Tibial artery (tissue), 4 donors: Measurements from ENCODE around the gene HIP1.
"Not testable (repeated sequence)": the region's sequence is repeated elsewhere in the genome, so short reads cannot be mapped to it uniquely, and the experiment has no call there.

Experiments
- DNase-seq, 2 donors: peaks; one replicate each; pipeline ENCODE4 v3.0.0-alpha.2; 2019
- H3K27ac ChIP-seq, 2 donors: fragments of 200-600 bp; sonication (generic) in 1 of 2; 1 replicate in 1 of 2; 2 replicates in 1 of 2; pipeline ENCODE4 v1.5.1; 2018 to 2019; ENCODE audit warnings: mild to moderate bottlenecking in 1 of 2
- H3K27me3 ChIP-seq, 2 donors: fragments of 200-600 bp; sonication (generic) in 1 of 2; one replicate each; pipeline versions ENCODE4 v1.5.1 to v1.6.0; 2016 to 2019
- H3K36me3 ChIP-seq, 3 donors: fragments of 200-600 bp; sonication (generic) in 2 of 3; one replicate each; pipeline ENCODE4 v1.5.1; 2016 to 2019; ENCODE audit warnings: mild to moderate bottlenecking in 2 of 3
- H3K4me1 ChIP-seq, 4 donors: fragments of 200-600 bp; sonication (generic) in 2 of 4; 1 replicate in 3 of 4; 2 replicates in 1 of 4; pipeline ENCODE4 v1.5.1; 2016 to 2019
- H3K4me3 ChIP-seq, 2 donors: fragments of 200-600 bp; sonication (generic) in 1 of 2; 1 replicate in 1 of 2; 2 replicates in 1 of 2; pipeline ENCODE4 v1.5.1; 2018 to 2019; ENCODE audit warnings: mild to moderate bottlenecking in 2 of 2
- H3K9me3 ChIP-seq, 3 donors: fragments of 200-600 bp; sonication (generic) in 1 of 3; one replicate each; pipeline ENCODE4 v1.5.1; 2016 to 2019
- CTCF ChIP-seq, 2 experiments: fragments of 200-600 bp in 1 of 2; fragments of 450-650 bp in 1 of 2; IDR thresholded peaks; one replicate each; pipeline ENCODE4 v1.5.1; 2017 to 2019; ENCODE audit warnings: antibody characterized with exemption in 2 of 2, mild to moderate bottlenecking in 1 of 2, moderate library complexity in 1 of 2
- intact Hi-C: fragments of 100-400 bp; cut with DNase I; formaldehyde crosslinking; loops from one replicate; pipeline ENCODE4 v1.15.0; 2023; ENCODE audit warnings: low total_unique reads

The HIP1 gene

GRCh38 chr7:75571209-75571608 is 167.5 kb downstream of the HIP1 start:
- H3K4me1 ChIP-seq: no peaks in the 10 kb centered on the region
- no peak for TF ChIP-seq CTCF (IDR thresholded peaks at IDR 0.05)
- no peaks in the 10 kb centered on the region for H3K27me3 ChIP-seq
- DNase-seq: no peak
- H3K9me3 ChIP-seq: no peaks in the 10 kb centered on the region
- H3K4me3 ChIP-seq: no peak overlapping the region
- H3K36me3 ChIP-seq: peaks cover 64 to 94% (median 66%) of the 10 kb centered on the region in 3 donors
- no peak overlapping the region for H3K27ac ChIP-seq
- intact Hi-C loops: no loop called here

GRCh38 chr7:75569629-75570282 is 169.0 kb downstream of the HIP1 start:
- Histone ChIP-seq H3K36me3 (peaks cover 58 to 92% (median 76%) of the 10 kb centered on the region in 3 donors), H3K4me1 (peaks cover 0 to 11% (median 5%) of the 10 kb centered on the region in 4 donors)
- H3K27ac ChIP-seq, DNase-seq, intact Hi-C loops, H3K4me3 ChIP-seq, H3K27me3 ChIP-seq, H3K9me3 ChIP-seq: not testable (repeated sequence)

- Histone ChIP-seq H3K4me1 (peaks cover 0 to 11% (median 5%) of the 10 kb centered on the region in 4 donors), H3K9me3 (no peaks in the 10 kb centered on the region), H3K36me3 (peaks cover 55 to 92% (median 68%) of the 10 kb centered on the region in 3 donors), H3K27ac (no peak overlapping the region), H3K27me3 (no peaks in the 10 kb centered on the region), H3K4me3 (no peak overlapping the region)
- DNase-seq: no peak
- no peak for TF ChIP-seq CTCF (IDR thresholded peaks at IDR 0.05)
- intact Hi-C loops: no loop called here
Observed at GRCh38 chr7:75567948-75568595, 170.7 kb downstream of the HIP1 start.

- Histone ChIP-seq H3K9me3 (no peaks in the 10 kb centered on the region), H3K36me3 (peaks cover 68 to 94% (median 68%) of the 10 kb centered on the region in 3 donors), H3K27me3 (no peaks in the 10 kb centered on the region), H3K4me1 (peaks cover 0 to 11% (median 5%) of the 10 kb centered on the region in 4 donors), H3K4me3 (no peak overlapping the region), H3K27ac (no peak overlapping the region)
- intact Hi-C loops: no loop called here
- DNase-seq: no peak
- TF ChIP-seq CTCF (IDR thresholded peaks at IDR 0.05): no peak
Observed at GRCh38 chr7:75565132-75565837, 173.5 kb downstream of the HIP1 start.

- intact Hi-C loops: no loop called here
- Histone ChIP-seq H3K27me3 (no peaks in the 10 kb centered on the region), H3K4me3 (no peak overlapping the region), H3K9me3 (no peaks in the 10 kb centered on the region), H3K4me1 (peaks cover 0 to 11% (median 5%) of the 10 kb centered on the region in 4 donors), H3K27ac (no peak overlapping the region), H3K36me3 (peaks cover 68 to 98% (median 82%) of the 10 kb centered on the region in 3 donors)
- DNase-seq: no peak
- TF ChIP-seq CTCF (IDR thresholded peaks at IDR 0.05): no peak
Observed at GRCh38 chr7:75563171-75563570, 175.6 kb downstream of the HIP1 start.

- H3K36me3 ChIP-seq: peaks cover 81 to 100% (median 83%) of the 10 kb centered on the region in 3 donors
Observed at GRCh38 chr7:75559976-75560365, 178.8 kb downstream of the HIP1 start.

More at GRCh38 chr7:75559976-75560365, 178.8 kb downstream of the HIP1 start:
- Histone ChIP-seq H3K9me3 (no peaks in the 10 kb centered on the region), H3K4me3 (no peak overlapping the region), H3K27ac (no peak overlapping the region), H3K27me3 (no peaks in the 10 kb centered on the region), H3K4me1 (peaks cover 0 to 3% (median 0%) of the 10 kb centered on the region in 4 donors)
- DNase-seq: no peak
- intact Hi-C loops: no loop called here
- no peak for TF ChIP-seq CTCF (IDR thresholded peaks at IDR 0.05)
